Activated naive CD4-positive, alpha-beta T cell treated with anti-CD3 and anti-CD28 coated beads, Interleukin-2, amount 50 U/mL, for 24 hours (primary cell): ENCODE data around the gene PECR.

Experiments
- H3K27ac Mint-ChIP-seq: one replicate; pipeline ENCODE4 v1.8.0; 2021; ENCODE audit warnings: mild to moderate bottlenecking, mixed read lengths
- H3K27me3 Mint-ChIP-seq: one replicate; pipeline ENCODE4 v1.8.0; 2021; ENCODE audit warnings: mixed read lengths
- H3K36me3 Mint-ChIP-seq: one replicate; pipeline ENCODE4 v1.8.0; 2021; ENCODE audit warnings: mixed read lengths
- H3K4me1 Mint-ChIP-seq: one replicate; pipeline ENCODE4 v1.8.0; 2021; ENCODE audit warnings: mixed read lengths
- H3K4me3 Mint-ChIP-seq: one replicate; pipeline ENCODE4 v1.8.0; 2021; ENCODE audit warnings: mild to moderate bottlenecking, mixed read lengths
- H3K9me3 Mint-ChIP-seq: one replicate; pipeline ENCODE4 v1.8.0; 2021; ENCODE audit warnings: mixed read lengths

The PECR gene

DNA sequence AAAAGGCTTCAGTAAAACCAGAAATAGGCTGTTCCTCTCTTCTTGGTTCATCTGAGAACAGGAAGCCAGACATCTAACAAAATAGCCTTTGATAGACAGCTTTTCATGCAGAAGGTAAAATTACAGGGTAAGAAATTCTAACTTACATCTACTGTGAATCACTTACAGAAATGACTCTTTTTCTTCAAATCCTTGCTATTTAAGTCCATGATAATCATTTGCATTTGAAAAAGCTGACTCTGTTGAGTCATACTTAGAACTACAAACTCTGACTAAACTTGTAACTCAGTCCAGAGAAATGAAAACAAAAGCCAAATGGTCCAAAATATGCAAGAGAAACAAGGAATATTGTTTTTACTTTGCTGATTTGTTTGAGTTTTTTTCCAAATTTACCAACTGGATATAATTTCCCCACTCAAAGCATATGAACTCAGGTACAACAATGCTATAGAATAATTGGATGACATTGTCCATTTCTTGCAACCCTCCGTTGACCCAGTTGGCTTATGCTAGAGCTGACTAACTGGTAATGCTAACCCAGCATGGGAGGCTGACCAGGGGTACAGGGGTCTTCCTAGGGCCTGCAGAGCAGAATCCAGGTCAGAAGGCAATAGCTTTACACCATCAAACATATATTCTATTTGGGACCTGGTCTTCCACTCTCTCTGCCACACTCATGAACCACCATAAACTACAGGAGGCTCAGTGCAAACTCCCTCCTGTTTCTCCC lies 49.5 kb downstream of the PECR start:
- Mint-ChIP-seq H3K4me3 (peak overlapping the region; percentile 77), H3K4me1 (peaks cover 29% of the 10 kb centered on the region), H3K27me3 (no peaks in the 10 kb centered on the region), H3K27ac (peak overlapping the region; percentile 98), H3K36me3 (peaks cover 8% of the 10 kb centered on the region), H3K9me3 (no peaks in the 10 kb centered on the region)

DNA sequence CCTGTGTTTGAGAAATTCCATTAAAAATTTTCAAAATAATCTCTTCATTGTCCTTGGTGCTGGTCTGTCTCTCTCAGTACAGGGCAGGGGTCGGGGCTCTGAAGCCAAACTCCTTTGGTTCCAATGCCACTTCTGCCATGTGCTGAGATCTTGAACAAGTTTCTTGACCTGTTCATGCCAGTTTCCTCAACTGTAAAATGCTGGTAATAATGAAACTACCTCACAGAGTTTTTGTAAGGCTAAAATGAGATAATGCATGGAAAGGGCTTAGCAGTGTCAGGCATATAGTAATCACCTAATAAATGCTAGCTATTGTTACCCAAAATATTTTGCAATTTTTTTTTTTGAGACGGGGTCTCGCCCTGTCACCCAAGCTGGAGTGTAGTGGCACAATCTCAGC lies 51.4 kb downstream of the PECR start:
- H3K9me3 Mint-ChIP-seq = no peaks in the 10 kb centered on the region
- peaks cover 29% of the 10 kb centered on the region for H3K4me1 Mint-ChIP-seq
- H3K27ac Mint-ChIP-seq = no peak overlapping the region
- no peak overlapping the region for H3K4me3 Mint-ChIP-seq
- H3K36me3 Mint-ChIP-seq = peaks cover 9% of the 10 kb centered on the region
- H3K27me3 Mint-ChIP-seq = no peaks in the 10 kb centered on the region

DNA sequence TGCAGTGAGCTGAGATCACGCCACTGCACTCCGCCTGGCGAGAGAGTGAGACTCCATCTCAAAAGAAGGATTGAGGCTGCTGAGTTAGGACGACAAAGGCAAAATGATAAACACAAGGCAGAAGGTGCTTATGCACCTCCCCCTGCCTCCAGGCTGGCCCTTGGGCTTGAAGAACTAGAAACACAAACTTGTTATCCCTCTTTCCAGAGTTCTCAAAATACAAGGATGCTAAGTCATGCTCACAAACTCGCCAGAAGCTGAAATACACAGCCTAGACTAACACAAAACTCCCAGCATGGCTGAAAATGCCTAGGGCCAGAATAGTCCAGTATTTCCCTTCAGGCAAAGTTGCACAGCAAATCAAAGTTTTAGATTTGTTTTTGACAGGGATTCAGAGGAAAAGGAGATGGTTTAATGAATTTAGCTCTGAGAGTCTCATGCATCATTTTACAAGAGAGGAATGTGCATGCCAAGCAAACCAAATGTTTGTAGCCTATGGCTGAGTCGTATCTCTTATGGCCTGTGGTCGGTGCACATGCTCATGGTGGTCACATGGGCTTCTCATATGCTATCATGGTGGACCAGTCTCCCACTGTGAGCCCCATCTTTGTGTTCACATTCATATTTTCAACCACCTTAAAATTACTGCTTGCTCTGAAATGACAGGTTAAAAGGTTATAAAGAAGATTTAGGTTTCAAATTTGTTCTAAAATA lies 52.0 kb downstream of the PECR start:
- peak overlapping the region; percentile 65 for H3K27ac Mint-ChIP-seq
- peaks cover 29% of the 10 kb centered on the region for H3K4me1 Mint-ChIP-seq
- peaks cover 9% of the 10 kb centered on the region for H3K36me3 Mint-ChIP-seq
- H3K9me3 Mint-ChIP-seq = no peaks in the 10 kb centered on the region
- no peaks in the 10 kb centered on the region for H3K27me3 Mint-ChIP-seq
- no peak overlapping the region for H3K4me3 Mint-ChIP-seq

GRCh38 chr2:216024779-216025336 lies 56.8 kb downstream of the PECR start:
- no peaks in the 10 kb centered on the region for H3K27me3 Mint-ChIP-seq
- no peak overlapping the region for H3K4me3 Mint-ChIP-seq
- H3K36me3 Mint-ChIP-seq = peaks cover 3% of the 10 kb centered on the region
- no peaks in the 10 kb centered on the region for H3K9me3 Mint-ChIP-seq
- H3K4me1 Mint-ChIP-seq = peaks cover 4% of the 10 kb centered on the region
- H3K27ac Mint-ChIP-seq = peak overlapping the region; percentile 70

DNA sequence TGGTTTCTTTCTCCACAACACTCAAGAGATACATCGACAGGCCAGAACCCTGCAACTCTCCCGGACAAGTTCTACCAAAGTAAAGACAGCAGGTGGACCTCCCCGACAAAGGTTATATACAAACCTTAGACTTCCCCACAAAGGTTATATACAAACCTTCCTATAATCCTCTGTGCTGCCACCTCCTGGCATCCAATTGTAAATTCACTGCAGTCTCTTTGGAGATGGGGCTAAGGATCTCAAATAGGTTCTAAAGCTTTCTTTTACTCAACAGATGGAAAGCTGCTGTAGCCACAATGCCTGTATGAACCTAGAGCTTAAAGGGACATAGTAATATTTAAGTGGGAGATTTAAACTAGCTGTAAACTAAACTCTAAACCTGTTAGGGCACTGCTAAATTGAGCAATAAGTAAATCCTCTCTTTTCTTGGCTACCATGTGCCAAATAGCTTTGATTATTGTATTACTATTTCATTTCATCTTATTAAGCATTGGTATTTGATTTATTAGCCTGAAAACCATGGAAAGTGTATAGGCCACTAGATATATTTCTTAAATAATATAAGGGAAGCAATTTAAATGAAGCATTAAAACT lies 58.5 kb downstream of the PECR start:
- Mint-ChIP-seq H3K36me3 (peaks cover 2% of the 10 kb centered on the region), H3K27ac (no peak overlapping the region), H3K27me3 (no peaks in the 10 kb centered on the region), H3K4me3 (no peak overlapping the region), H3K9me3 (no peaks in the 10 kb centered on the region), H3K4me1 (peaks cover 6% of the 10 kb centered on the region)

- Mint-ChIP-seq H3K27me3 (no peaks in the 10 kb centered on the region), H3K27ac (no peak overlapping the region), H3K4me1 (peaks cover 13% of the 10 kb centered on the region), H3K36me3 (peaks cover 2% of the 10 kb centered on the region), H3K4me3 (no peak overlapping the region), H3K9me3 (no peaks in the 10 kb centered on the region)
Observed at GRCh38 chr2:216021768-216022565, 59.6 kb downstream of the PECR start.

- Mint-ChIP-seq H3K36me3 (no peaks in the 10 kb centered on the region), H3K27ac (no peak overlapping the region), H3K4me1 (peaks cover 44% of the 10 kb centered on the region), H3K27me3 (no peaks in the 10 kb centered on the region), H3K9me3 (no peaks in the 10 kb centered on the region), H3K4me3 (no peak overlapping the region)
Observed at GRCh38 chr2:216018709-216019108, 62.9 kb downstream of the PECR start.

GRCh38 chr2:216017365-216017764 lies 64.2 kb downstream of the PECR start:
- no peaks in the 10 kb centered on the region for H3K9me3 Mint-ChIP-seq
- H3K27me3 Mint-ChIP-seq = no peaks in the 10 kb centered on the region
- peaks cover 50% of the 10 kb centered on the region for H3K4me1 Mint-ChIP-seq
- H3K36me3 Mint-ChIP-seq = no peaks in the 10 kb centered on the region
- no peak overlapping the region for H3K4me3 Mint-ChIP-seq
- H3K27ac Mint-ChIP-seq = no peak overlapping the region

DNA sequence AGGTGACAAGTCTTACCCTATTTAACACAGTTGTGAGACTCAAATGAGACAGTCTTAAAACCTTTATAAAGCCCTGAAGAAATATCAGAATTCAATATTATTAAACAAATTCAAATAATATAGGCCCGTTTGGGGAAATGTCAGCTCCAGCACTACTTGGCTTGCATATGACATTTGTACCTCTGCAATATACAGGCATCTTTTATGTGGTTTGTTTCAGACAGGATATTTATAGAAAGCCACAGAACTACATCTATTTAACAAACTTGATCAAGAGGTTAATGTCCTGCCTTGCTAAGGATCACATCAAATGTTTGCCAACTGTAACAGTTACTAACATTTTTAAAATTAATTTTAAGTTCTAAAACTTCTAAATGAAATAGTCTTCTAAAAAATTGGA lies 65.0 kb downstream of the PECR start:
- Mint-ChIP-seq H3K4me3 (no peak overlapping the region), H3K9me3 (no peaks in the 10 kb centered on the region), H3K27me3 (no peaks in the 10 kb centered on the region), H3K36me3 (no peaks in the 10 kb centered on the region), H3K4me1 (peaks cover 56% of the 10 kb centered on the region), H3K27ac (no peak overlapping the region)

DNA sequence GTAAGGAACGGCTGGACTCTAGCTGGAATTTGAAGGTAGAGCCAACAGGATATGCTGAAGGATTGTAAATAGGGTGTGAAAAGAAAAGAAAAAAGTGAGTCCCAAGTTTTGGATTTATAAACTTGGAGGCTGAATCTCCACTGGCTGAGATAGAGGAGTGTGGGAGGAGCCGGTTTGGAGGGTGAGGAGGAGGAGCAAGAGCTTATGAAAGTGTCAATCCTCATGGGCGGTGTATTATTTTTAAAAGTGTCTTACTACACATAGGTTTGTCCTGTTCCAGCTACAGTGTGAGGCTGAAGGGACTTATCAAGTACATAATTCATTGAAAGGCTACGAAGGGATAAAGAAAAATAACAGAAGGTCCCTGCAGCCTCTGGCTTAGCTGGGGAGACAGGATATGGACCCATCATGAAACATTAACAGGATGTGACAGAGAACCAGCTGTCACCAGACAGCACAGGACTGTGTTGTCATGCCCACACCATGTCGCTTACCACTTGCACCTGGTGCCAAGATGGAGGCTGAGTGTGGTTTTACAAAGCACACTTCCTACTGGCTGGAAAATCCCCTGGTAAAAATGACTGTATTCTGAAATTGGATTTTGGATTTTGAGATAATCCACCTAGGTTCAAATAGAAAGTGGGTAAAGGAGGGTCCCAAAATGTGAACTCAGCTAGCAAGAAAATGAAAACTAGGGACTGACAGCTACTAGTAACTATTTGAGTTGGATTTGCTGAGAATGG lies 65.7 kb downstream of the PECR start:
- Mint-ChIP-seq H3K4me3 (peak overlapping the region; percentile 30), H3K27me3 (no peaks in the 10 kb centered on the region), H3K27ac (peak overlapping the region; percentile 86), H3K9me3 (no peaks in the 10 kb centered on the region), H3K4me1 (peaks cover 61% of the 10 kb centered on the region), H3K36me3 (peaks cover 1% of the 10 kb centered on the region)

- H3K27me3 Mint-ChIP-seq = no peaks in the 10 kb centered on the region
- peaks cover 61% of the 10 kb centered on the region for H3K4me1 Mint-ChIP-seq
- peak overlapping the region; percentile 44 for H3K4me3 Mint-ChIP-seq
- H3K9me3 Mint-ChIP-seq = no peaks in the 10 kb centered on the region
- peak overlapping the region; percentile 86 for H3K27ac Mint-ChIP-seq
- peaks cover 1% of the 10 kb centered on the region for H3K36me3 Mint-ChIP-seq
Observed at GRCh38 chr2:216014986-216015385, 66.6 kb downstream of the PECR start.

DNA sequence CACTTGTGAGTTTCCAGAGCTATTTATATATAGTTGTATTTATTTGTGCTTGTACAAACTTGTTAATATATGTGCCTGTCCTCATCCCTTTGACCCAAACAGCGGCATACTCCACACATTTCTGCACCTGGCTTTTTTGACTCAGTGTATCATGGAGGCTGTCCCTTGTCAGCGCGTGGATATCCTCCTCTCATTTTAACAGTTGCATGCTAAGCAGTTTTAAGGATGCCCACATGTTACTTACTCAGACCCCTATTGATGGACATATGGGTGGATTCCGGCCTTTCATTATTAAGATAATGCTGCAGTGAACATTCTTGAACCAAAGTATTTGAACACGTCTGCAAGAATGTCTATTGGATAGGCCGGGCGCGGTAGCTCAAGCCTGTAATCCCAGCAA lies 67.6 kb downstream of the PECR start:
- peaks cover 61% of the 10 kb centered on the region for H3K4me1 Mint-ChIP-seq
- peak overlapping the region; percentile 72 for H3K4me3 Mint-ChIP-seq
- peak overlapping the region; percentile 4 for H3K27ac Mint-ChIP-seq
- no peaks in the 10 kb centered on the region for H3K27me3 Mint-ChIP-seq
- H3K36me3 Mint-ChIP-seq = peaks cover 1% of the 10 kb centered on the region
- no peaks in the 10 kb centered on the region for H3K9me3 Mint-ChIP-seq

GRCh38 chr2:216013080-216013909 lies 68.3 kb downstream of the PECR start, which contains the start of gene MREG:
TSS of gene MREG (minus strand) at chr2:216013551. CDS start at chr2:216013327, 224 bp downstream.
- Mint-ChIP-seq H3K4me3 (peak within 1 kb of the TSS; percentile 88), H3K9me3 (no peaks in the 10 kb centered on the region), H3K4me1 (peaks cover 61% of the 10 kb centered on the region), H3K36me3 (peaks cover 1% of the 10 kb centered on the region), H3K27ac (peak within 1 kb of the TSS; percentile 35), H3K27me3 (no peaks in the 10 kb centered on the region)

GRCh38 chr2:216012830-216013079 lies 68.9 kb downstream of the PECR start:
- peak overlapping the region; percentile 88 for H3K4me3 Mint-ChIP-seq
- H3K4me1 Mint-ChIP-seq = peaks cover 58% of the 10 kb centered on the region
- H3K27ac Mint-ChIP-seq = no peak overlapping the region
- H3K9me3 Mint-ChIP-seq = no peaks in the 10 kb centered on the region
- no peaks in the 10 kb centered on the region for H3K27me3 Mint-ChIP-seq
- H3K36me3 Mint-ChIP-seq = peaks cover 1% of the 10 kb centered on the region
